HG02885 (cell line): ENCODE data around the gene RNPS1.

Experiments
- ATAC-seq: cut with Tn5 transposase; IDR thresholded peaks from one replicate; pipeline ENCODE4 v1.9.1; 2021; ENCODE audit warnings: mild to moderate bottlenecking; ENCODE audit not compliant: unreplicated experiment, poor library complexity

Gene RNPS1

GRCh38 chr16:2223221-2223941, 44.5 kb downstream of the RNPS1 start, which contains the start of gene E4F1:
TSS of gene E4F1 (plus strand) at chr16:2223591. CDS start at chr16:2223614, 23 bp downstream.
- ATAC-seq, result peak; percentile 93

- ATAC-seq, result no peak
Observed at GRCh38 chr16:2216330-2216729, 51.6 kb downstream of the RNPS1 start.

GRCh38 chr16:2214719-2214968, 53.3 kb downstream of the RNPS1 start, which contains the start of gene PGP:
TSS of gene PGP (minus strand) at chr16:2214840. CDS start at chr16:2214777, 63 bp downstream.
- peak; percentile 90 for ATAC-seq

GRCh38 chr16:2213817-2214718, 53.9 kb downstream of the RNPS1 start:
- ATAC-seq, result peak; percentile 13

- ATAC-seq, result no peak
Observed at GRCh38 chr16:2212362-2213324, 55.3 kb downstream of the RNPS1 start.

- no peak for ATAC-seq
Observed at GRCh38 chr16:2211923-2212347, 56.0 kb downstream of the RNPS1 start.

GRCh38 chr16:2210386-2211365, 57.2 kb downstream of the RNPS1 start, which contains the start of gene BRICD5:
TSS of gene BRICD5 (minus strand) at chr16:2210863. CDS start at chr16:2210833, 30 bp downstream.
- ATAC-seq, result no peak

- ATAC-seq, result no peak
Observed at GRCh38 chr16:2210009-2210332, 58.0 kb downstream of the RNPS1 start.

- ATAC-seq, result no peak
Observed at GRCh38 chr16:2209258-2210008, 58.5 kb downstream of the RNPS1 start.

- ATAC-seq, result no peak
Observed at GRCh38 chr16:2208772-2209171, 59.2 kb downstream of the RNPS1 start.

- no peak for ATAC-seq
Observed at GRCh38 chr16:2208308-2208707, 59.6 kb downstream of the RNPS1 start.

- no peak for ATAC-seq
Observed at GRCh38 chr16:2207872-2208271, 60.1 kb downstream of the RNPS1 start.

GRCh38 chr16:2206780-2207433, 61.0 kb downstream of the RNPS1 start:
- ATAC-seq, result no peak

- no peak for ATAC-seq
Observed at GRCh38 chr16:2206420-2206779, 61.5 kb downstream of the RNPS1 start.

- ATAC-seq, result peak; percentile 23
Observed at GRCh38 chr16:2205967-2206313, 62.0 kb downstream of the RNPS1 start.

GRCh38 chr16:2205104-2205966, 62.6 kb downstream of the RNPS1 start, which contains the start of gene MLST8:
TSS of gene MLST8 (plus strand) at chr16:2205454. CDS start at chr16:2206086, 632 bp downstream.
- peak; percentile 78 for ATAC-seq

GRCh38 chr16:2204416-2205103, 63.4 kb downstream of the RNPS1 start:
- no peak for ATAC-seq
